Nucleus accumbens (tissue), 56 donors: ENCODE measurements around the gene HIPK2.

ENCODE experiments used
- DNase-seq, 56 donors: peaks; one replicate each; lab custom pipeline; 2025; lab: John Stamatoyannopoulos, UW

The HIPK2 gene

GRCh38 chr7:139718859-139719258 lies 58.9 kb downstream of the HIPK2 start:
- DNase-seq, result no peak

GRCh38 chr7:139718141-139718540 lies 59.7 kb downstream of the HIPK2 start:
- no peak for DNase-seq

- no peak for DNase-seq
Measured at GRCh38 chr7:139716156-139716942, 61.4 kb downstream of the HIPK2 start.

GRCh38 chr7:139715194-139715815 lies 62.5 kb downstream of the HIPK2 start:
- DNase-seq, result no peak

- DNase-seq, result no peak
Measured at GRCh38 chr7:139714163-139714901, 63.5 kb downstream of the HIPK2 start.

GRCh38 chr7:139713526-139714162 lies 64.2 kb downstream of the HIPK2 start:
- no peak for DNase-seq

- no peak for DNase-seq
Measured at GRCh38 chr7:139713061-139713460, 64.7 kb downstream of the HIPK2 start.

GRCh38 chr7:139711991-139712743 lies 65.6 kb downstream of the HIPK2 start:
- peak in 7 of 56 donors; percentile 22 to 42 (median 31) for DNase-seq

GRCh38 chr7:139710036-139710435 lies 67.8 kb downstream of the HIPK2 start:
- no peak for DNase-seq

GRCh38 chr7:139709485-139709884 lies 68.3 kb downstream of the HIPK2 start:
- no peak for DNase-seq

GRCh38 chr7:139708541-139708940 lies 69.3 kb downstream of the HIPK2 start:
- DNase-seq, result no peak

- DNase-seq, result no peak
Measured at GRCh38 chr7:139706837-139707236, 71.0 kb downstream of the HIPK2 start.

GRCh38 chr7:139704308-139704879 lies 73.4 kb downstream of the HIPK2 start:
- DNase-seq, result no peak

GRCh38 chr7:139703487-139704307 lies 74.1 kb downstream of the HIPK2 start:
- DNase-seq, result no peak

- no peak for DNase-seq
Measured at GRCh38 chr7:139702811-139703486, 74.8 kb downstream of the HIPK2 start.

- peak in 20 of 56 donors; percentile 23 to 65 (median 38) for DNase-seq
Measured at GRCh38 chr7:139702313-139702731, 75.5 kb downstream of the HIPK2 start.

- peak in 3 of 56 donors; percentile 42 to 63 (median 53) for DNase-seq
Measured at GRCh38 chr7:139701908-139702307, 75.9 kb downstream of the HIPK2 start.

GRCh38 chr7:139700505-139701235 lies 77.1 kb downstream of the HIPK2 start:
- no peak for DNase-seq
